WTC11 (cell line): ENCODE measurements around the gene GPR152. TPM values are rescaled to one million over a fixed set of nuclear protein-coding genes. Genes with fewer than 3 reads are reported as not detected.
A peak's percentile ranks its signal among the peaks of the same experiment; 100 is the strongest.
"Not testable (repeated sequence)": the region's sequence is repeated elsewhere in the genome, so short reads cannot be mapped to it uniquely, and the experiment has no call there.

Experiments
- ATAC-seq: fragments of 200-7000 bp; cut with Tn5 transposase; 2 replicates; pipeline ENCODE4 v1.10.0; 2021; ENCODE audit warnings: mild to moderate bottlenecking, moderate library complexity
- CTCF ChIA-PET: fragments of 300-600 bp; sonication (Branson Sonifier 250); formaldehyde crosslinking; loops from one replicate; lab custom pipeline; 2021; ENCODE audit warnings: antibody characterized with exemption; lab: Charles Lee
- POLR2A ChIA-PET: fragments of 350-600 bp; sonication (Branson Sonifier 250); formaldehyde crosslinking; loops from one replicate; lab custom pipeline; 2021; ENCODE audit warnings: antibody characterized with exemption; lab: Charles Lee
- DNase-seq: peaks from one replicate; pipeline ENCODE4 v3.0.0; 2021; ENCODE audit warnings: low spot score
- H3K27ac Mint-ChIP-seq: 2 replicates; pipeline ENCODE4 v1.8.0; 2021; ENCODE audit warnings: mixed read lengths
- H3K27me3 Mint-ChIP-seq: 2 replicates; pipeline ENCODE4 v1.8.0; 2021; ENCODE audit warnings: low read depth, mild to moderate bottlenecking, moderate library complexity, mixed read lengths
- H3K36me3 Mint-ChIP-seq: 2 replicates; pipeline ENCODE4 v1.8.0; 2021; ENCODE audit warnings: mixed read lengths
- H3K4me1 Mint-ChIP-seq: 2 replicates; pipeline ENCODE4 v1.8.0; 2022; ENCODE audit warnings: mixed read lengths
- H3K4me3 Mint-ChIP-seq: 2 replicates; pipeline ENCODE4 v1.8.0; 2021; ENCODE audit warnings: mild to moderate bottlenecking, moderate library complexity, mixed read lengths
- H3K9me3 Mint-ChIP-seq: 2 replicates; pipeline ENCODE4 v1.8.0; 2021; ENCODE audit warnings: mixed read lengths
- AFF4 ChIP-seq: sonication (generic); formaldehyde crosslinking; IDR thresholded peaks from 2 replicates; pipeline ENCODE4 v1.8.1; 2023; ENCODE audit warnings: mild to moderate bottlenecking, missing genetic modification reagents, borderline replicate concordance
- ATF1 ChIP-seq: sonication (generic); formaldehyde crosslinking; IDR thresholded peaks from 2 replicates; pipeline ENCODE4 v1.8.1; 2023; ENCODE audit warnings: mild to moderate bottlenecking, moderate library complexity, missing genetic modification reagents
- GABPB1 ChIP-seq: sonication (generic); formaldehyde crosslinking; IDR thresholded peaks from 2 replicates; pipeline ENCODE4 v1.8.1; 2023; ENCODE audit warnings: mild to moderate bottlenecking, missing genetic modification reagents
- SP1 ChIP-seq: sonication (generic); formaldehyde crosslinking; conservative IDR thresholded peaks from 2 replicates; pipeline ENCODE4 v1.8.1; 2022; ENCODE audit warnings: missing genetic modification reagents
- ZMAT4 ChIP-seq: fragments of 250-450 bp; sonication (Bioruptor Pico); IDR thresholded peaks from 2 replicates; pipeline ENCODE4 v1.9.0; 2021; ENCODE audit warnings: mild to moderate bottlenecking
- ZNF232 ChIP-seq: sonication (generic); formaldehyde crosslinking; IDR thresholded peaks from 2 replicates; pipeline ENCODE4 v1.8.0; 2022; ENCODE audit warnings: mild to moderate bottlenecking, missing genetic modification reagents
- total RNA-seq: library from RNA; stranded (reverse); gene quantifications from 3 replicates; pipeline ENCODE4 v1.2.3, GENCODE V29; 2021
- TF ChIP-seq, protein P1 (sequence below): fragments of 250-450 bp; sonication (Bioruptor Pico); conservative IDR thresholded peaks from 2 replicates; pipeline ENCODE4 v1.9.0; 2021; ENCODE audit warnings: mild to moderate bottlenecking
- TF ChIP-seq, protein P2 (sequence below): sonication (generic); formaldehyde crosslinking; IDR thresholded peaks from 2 replicates; pipeline ENCODE4 v1.8.1; 2023; ENCODE audit warnings: mild to moderate bottlenecking, moderate library complexity, missing genetic modification reagents

The GPR152 gene
- total RNA-seq, 1 experiment from 2014 or later: not detected

DNA sequence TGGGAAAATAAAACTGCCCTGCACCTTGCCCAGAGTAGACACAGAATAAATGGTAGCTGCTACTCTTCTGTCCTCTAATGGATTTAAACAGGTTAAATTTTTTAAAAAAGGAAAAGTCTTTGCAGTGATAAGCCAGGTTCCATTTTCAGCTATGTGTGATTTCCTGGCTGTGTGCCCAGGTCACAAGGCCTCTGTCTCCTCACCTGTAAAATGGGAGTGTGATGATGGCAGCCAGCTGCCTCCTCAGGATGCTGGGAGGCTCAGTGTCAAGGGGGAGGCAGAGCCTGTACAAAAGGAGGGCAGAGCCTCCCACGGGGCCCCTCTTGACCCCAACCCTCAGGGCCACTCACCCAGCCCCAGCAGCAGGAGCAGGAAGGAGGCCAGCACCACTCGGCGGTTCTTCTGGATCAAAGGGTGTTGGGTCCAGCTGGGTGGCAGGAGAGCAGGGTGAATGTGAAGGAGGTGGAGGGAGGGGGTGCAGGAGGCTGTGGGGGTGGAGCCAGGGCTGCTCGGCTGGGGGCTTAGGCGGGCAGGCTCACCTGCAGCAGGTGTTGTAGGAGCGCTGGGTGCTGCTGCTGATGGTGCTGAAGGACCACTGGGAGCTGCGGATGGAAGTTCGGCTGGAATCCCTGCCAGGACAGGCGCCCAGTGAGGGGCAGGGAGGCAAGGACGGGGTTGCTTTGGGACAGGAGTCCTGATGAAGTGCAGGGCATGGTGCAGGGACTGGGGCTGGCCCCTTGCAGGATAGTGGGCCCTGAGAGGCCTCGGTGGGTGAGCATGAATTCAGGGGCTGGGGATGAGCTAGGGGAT is 14.6 kb upstream of the GPR152 start:
- Mint-ChIP-seq H3K4me3 (peak overlapping the region; percentile 87), H3K27ac (no peak overlapping the region; the same call in 1 of the 2 replicates), H3K27me3 (peaks cover 11% of the 10 kb centered on the region), H3K9me3 (no peaks in the 10 kb centered on the region), H3K4me1 (peaks cover 23% of the 10 kb centered on the region), H3K36me3 (no peaks in the 10 kb centered on the region)
- ChIA-PET POLR2A (interaction anchor here (0.5 to 1.7 kb wide), 4 partner anchors 24 to 165 kb away, joined by 3 to 8 read pairs (median 4); partner anchors contain the start of genes CORO1B and PPP1CA), CTCF (interaction anchor here (0.6 to 2.8 kb wide), 8 partner anchors 31 to 183 kb away, joined by 3 to 28 read pairs (median 5); partner anchors contain the start of genes PITPNM1 and PPP1CA)
- no peak for DNase-seq
- TF ChIP-seq GABPB1 (CRISPR knock-in tag) (no peak), ZMAT4 (0 out of 2 replicates have a peak, but pooled peaks have one; percentile 4)
- no peak for ATAC-seq

- ChIA-PET CTCF (no interaction called here), POLR2A (no interaction called here)
- ATAC-seq: no peak
- H3K4me3 Mint-ChIP-seq: no peak overlapping the region
- H3K27ac Mint-ChIP-seq: no peak overlapping the region
- DNase-seq: no peak
- H3K4me1 Mint-ChIP-seq: peaks cover 23% of the 10 kb centered on the region
- peaks cover 3% of the 10 kb centered on the region; the same call in 1 of the 2 replicates for H3K27me3 Mint-ChIP-seq
- TF ChIP-seq AFF4 (CRISPR knock-in tag) (no peak), ATF1 (no peak)
- H3K9me3 Mint-ChIP-seq: no peaks in the 10 kb centered on the region
- H3K36me3 Mint-ChIP-seq: no peaks in the 10 kb centered on the region
Observed at GRCh38 chr11:67466367-67466766, 13.8 kb upstream of the GPR152 start.

GRCh38 chr11:67465530-67465929 is 13.0 kb upstream of the GPR152 start:
- ATAC-seq, DNase-seq, H3K9me3 Mint-ChIP-seq, H3K27me3 Mint-ChIP-seq, H3K36me3 Mint-ChIP-seq: not testable (repeated sequence)
- peak overlapping the region; percentile 79 for H3K4me3 Mint-ChIP-seq
- H3K4me1 Mint-ChIP-seq: peaks cover 23% of the 10 kb centered on the region
- peak overlapping the region; percentile 63 for H3K27ac Mint-ChIP-seq
- CTCF ChIA-PET: interaction anchor here (1.0 kb wide), 2 partner anchors 64 to 114 kb away, joined by 3 to 4 read pairs; partner anchors contain the start of gene PPP1CA
- POLR2A ChIA-PET: interaction anchor here (0.6 to 1.1 kb wide), 4 partner anchors 92 to 1164 kb away, joined by 3 to 4 read pairs (median 3); partner anchors contain the start of gene POLD4

DNA sequence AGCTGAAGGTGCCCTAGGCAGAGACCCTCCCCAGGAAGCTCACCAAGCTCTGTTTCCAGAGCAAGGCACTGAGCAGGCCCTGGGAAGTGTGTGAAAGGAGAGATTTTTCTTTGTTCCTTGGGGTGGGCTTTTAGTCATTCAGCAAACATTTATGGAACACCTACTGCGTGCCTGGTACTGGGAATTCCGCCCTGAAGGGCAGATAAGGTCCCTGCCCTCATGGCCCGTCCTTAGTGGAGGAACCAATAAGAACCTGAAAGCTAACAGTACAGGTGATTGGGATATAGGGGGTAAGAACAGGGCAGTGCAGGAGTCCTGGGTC is 12.6 kb upstream of the GPR152 start:
- DNase-seq (no peak), ATAC-seq (no peak; the same call in 1 of the 2 replicates)
- Mint-ChIP-seq H3K4me3 (peak overlapping the region; percentile 79), H3K27ac (peak overlapping the region; percentile 63), H3K9me3 (no peaks in the 10 kb centered on the region), H3K36me3 (no peaks in the 10 kb centered on the region), H3K27me3 (0 out of 2 replicates have a peak, but pooled peaks cover 4% of the 10 kb centered on the region), H3K4me1 (peaks cover 23% of the 10 kb centered on the region)
- POLR2A ChIA-PET: interaction anchor here (0.6 to 1.1 kb wide), 4 partner anchors 91 to 1163 kb away, joined by 3 to 4 read pairs (median 3); partner anchors contain the start of gene POLD4
- TF ChIP-seq, protein P1, sequence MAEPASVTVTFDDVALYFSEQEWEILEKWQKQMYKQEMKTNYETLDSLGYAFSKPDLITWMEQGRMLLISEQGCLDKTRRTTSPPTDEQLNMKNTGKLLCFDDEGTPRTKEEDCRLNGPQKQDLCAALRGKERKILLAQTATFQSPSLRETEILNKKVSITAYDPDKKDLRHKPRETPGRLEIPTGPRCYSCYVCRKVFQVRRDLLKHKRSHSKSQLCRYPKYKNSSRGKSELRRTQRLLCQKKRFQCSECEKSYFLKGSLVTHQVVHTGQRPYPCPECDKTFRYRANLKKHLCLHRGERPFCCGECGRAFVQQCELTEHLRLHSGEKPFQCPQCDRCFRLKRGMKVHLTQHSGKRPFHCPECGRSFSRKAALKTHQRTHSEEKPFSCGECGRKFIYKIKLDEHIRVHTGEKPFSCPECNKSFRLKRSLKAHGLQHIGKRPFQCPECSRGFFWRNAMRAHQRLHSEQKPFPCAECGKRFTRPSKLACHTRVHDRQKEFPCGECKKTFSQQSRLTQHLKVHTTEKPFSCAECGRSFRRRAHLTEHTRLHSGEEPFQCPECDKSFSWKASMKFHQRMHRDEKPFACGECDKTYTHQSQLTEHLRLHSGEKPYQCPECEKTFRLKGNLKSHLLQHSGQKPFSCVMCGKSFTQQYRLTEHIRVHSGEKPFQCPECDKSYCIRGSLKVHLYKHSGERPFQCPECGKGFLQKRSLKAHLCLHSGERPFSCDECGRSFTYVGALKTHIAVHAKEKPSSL (CRISPR knock-in tag): no peak
- 0 out of 2 replicates have a peak, but pooled peaks have one; percentile 11 for TF ChIP-seq ZNF232 (CRISPR knock-in tag)
- TF ChIP-seq SP1 (CRISPR knock-in tag): no peak
- TF ChIP-seq, protein P2, sequence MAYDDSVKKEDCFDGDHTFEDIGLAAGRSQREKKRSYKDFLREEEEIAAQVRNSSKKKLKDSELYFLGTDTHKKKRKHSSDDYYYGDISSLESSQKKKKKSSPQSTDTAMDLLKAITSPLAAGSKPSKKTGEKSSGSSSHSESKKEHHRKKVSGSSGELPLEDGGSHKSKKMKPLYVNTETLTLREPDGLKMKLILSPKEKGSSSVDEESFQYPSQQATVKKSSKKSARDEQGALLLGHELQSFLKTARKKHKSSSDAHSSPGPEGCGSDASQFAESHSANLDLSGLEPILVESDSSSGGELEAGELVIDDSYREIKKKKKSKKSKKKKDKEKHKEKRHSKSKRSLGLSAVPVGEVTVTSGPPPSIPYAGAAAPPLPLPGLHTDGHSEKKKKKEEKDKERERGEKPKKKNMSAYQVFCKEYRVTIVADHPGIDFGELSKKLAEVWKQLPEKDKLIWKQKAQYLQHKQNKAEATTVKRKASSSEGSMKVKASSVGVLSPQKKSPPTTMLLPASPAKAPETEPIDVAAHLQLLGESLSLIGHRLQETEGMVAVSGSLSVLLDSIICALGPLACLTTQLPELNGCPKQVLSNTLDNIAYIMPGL (CRISPR knock-in tag): 0 out of 2 replicates have a peak, but pooled peaks have one; percentile 3
- CTCF ChIA-PET: interaction anchor here (1.0 kb wide), 2 partner anchors 64 to 114 kb away, joined by 3 to 4 read pairs; partner anchors contain the start of gene PPP1CA
